Astrocyte of the spinal cord (primary cell): ENCODE measurements around the gene CCDC85C.

Source experiments
- DNase-seq: peaks from one replicate; pipeline ENCODE4 v3.0.0; 2011; ENCODE audit warnings: low read depth, low spot score
- H3K4me3 ChIP-seq: 2 replicates; pipeline ENCODE4 v1.5.1; 2011; ENCODE audit warnings: low read depth, mild to moderate bottlenecking, low read length, moderate library complexity
- in situ Hi-C: cut with HindIII; loops from 2 replicates; pipeline ENCODE4 v1.10.0; 2017; ENCODE audit warnings: low sequenced_read_pairs
- TF ChIP-seq, protein P1 (sequence below): IDR thresholded peaks from 2 replicates; pipeline ENCODE4 v1.5.1; 2012; ENCODE audit warnings: low read depth, mild to moderate bottlenecking, low read length, inconsistent platforms

CCDC85C gene

DNA sequence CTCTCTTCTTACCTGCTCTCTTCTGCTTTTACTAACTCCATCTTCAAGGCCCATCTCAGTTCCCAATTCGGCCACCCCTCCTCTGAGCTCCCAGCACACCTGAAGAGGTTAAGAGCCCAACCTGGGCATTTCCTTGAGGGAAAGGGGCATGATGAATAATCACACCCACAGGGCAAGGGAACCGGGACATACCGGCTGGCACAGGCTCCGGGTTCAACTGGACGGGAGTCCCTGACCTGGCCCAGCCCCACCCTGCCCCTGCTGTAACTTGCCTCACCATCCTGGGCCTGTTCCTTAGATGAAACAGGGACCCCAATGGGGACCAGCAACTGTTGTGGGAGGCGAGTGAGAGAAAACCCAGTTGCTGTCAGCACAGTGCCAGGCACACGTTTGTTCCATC is 8.5 kb downstream of the CCDC85C start:
- no peak overlapping the region for H3K4me3 ChIP-seq
- in situ Hi-C loops: no loop called here
- TF ChIP-seq, protein P1, sequence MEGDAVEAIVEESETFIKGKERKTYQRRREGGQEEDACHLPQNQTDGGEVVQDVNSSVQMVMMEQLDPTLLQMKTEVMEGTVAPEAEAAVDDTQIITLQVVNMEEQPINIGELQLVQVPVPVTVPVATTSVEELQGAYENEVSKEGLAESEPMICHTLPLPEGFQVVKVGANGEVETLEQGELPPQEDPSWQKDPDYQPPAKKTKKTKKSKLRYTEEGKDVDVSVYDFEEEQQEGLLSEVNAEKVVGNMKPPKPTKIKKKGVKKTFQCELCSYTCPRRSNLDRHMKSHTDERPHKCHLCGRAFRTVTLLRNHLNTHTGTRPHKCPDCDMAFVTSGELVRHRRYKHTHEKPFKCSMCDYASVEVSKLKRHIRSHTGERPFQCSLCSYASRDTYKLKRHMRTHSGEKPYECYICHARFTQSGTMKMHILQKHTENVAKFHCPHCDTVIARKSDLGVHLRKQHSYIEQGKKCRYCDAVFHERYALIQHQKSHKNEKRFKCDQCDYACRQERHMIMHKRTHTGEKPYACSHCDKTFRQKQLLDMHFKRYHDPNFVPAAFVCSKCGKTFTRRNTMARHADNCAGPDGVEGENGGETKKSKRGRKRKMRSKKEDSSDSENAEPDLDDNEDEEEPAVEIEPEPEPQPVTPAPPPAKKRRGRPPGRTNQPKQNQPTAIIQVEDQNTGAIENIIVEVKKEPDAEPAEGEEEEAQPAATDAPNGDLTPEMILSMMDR: no peak
- DNase-seq: no peak

- TF ChIP-seq, protein P1: no peak
- in situ Hi-C loops: no loop called here
- no peak for DNase-seq
- no peak overlapping the region for H3K4me3 ChIP-seq
Measured at GRCh38 chr14:99595034-99595433, 9.0 kb downstream of the CCDC85C start.

DNA sequence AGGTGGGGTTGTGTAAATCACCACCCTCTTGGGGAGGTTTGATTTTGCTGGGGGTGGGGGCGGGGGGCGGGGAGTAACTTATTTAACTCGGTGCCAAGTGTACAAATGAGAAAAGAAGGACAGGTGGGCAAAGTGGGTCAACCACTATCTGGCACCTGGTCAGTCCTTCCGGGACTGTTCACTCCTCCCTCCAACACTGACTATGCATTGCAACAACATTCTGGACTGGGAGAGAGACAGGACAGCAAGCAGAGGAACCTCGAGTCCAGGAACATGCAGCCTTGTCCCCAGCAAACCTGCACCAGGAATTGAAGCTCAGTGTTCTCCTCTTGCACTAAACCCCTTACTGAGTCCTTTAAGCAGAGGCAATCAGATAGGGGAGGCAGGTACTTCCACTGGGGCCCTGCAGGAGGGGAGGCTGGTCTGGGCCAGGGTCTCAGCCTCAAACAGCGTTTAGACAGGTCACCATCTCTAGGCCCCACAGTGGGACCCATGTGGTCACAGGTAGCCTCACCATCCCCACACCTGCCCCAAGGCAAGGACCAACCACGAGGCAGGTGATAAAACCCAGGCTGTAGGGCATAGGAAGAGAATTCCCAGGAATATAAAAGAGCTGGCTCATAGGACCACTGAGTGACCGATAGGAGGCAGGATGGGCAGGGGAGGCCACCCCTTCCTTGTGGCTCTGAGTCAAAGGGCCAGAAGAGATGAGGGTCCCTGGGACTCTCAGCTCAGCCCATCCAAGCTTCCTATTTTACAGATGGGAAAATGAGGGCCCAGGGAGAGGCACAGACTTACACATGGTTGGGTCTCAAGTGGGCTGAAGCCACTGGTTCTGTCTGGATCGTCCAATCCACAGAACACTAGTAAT is 9.8 kb downstream of the CCDC85C start:
- TF ChIP-seq, protein P1: no peak
- in situ Hi-C loops: no loop called here
- no peak for DNase-seq
- no peak overlapping the region for H3K4me3 ChIP-seq

GRCh38 chr14:99592933-99593753 is 10.9 kb downstream of the CCDC85C start:
- TF ChIP-seq, protein P1: no peak
- in situ Hi-C loops: no loop called here
- H3K4me3 ChIP-seq: no peak overlapping the region
- no peak for DNase-seq

DNA sequence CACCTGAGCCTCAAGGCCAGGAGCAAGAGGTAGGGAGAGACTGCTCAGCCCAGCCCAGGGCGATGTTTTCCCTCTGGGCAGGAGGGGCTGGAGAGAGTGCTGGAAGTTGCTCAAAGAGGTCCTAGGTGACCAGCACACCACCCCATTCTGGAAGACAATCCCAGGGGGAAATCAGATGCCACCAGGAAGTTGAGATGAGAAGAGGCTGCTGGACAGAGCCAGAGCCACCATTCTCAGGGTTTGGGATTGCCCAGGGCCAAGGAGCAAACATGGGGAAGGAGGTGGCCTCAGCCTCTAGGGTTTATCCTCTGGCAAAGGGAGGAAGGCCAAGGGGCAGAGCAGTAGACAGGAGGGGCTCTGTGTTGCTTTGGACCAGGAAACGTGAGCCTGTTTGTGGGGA is 11.6 kb downstream of the CCDC85C start:
- in situ Hi-C loops: no loop called here
- no peak for DNase-seq
- no peak overlapping the region for H3K4me3 ChIP-seq
- TF ChIP-seq, protein P1: no peak

DNA sequence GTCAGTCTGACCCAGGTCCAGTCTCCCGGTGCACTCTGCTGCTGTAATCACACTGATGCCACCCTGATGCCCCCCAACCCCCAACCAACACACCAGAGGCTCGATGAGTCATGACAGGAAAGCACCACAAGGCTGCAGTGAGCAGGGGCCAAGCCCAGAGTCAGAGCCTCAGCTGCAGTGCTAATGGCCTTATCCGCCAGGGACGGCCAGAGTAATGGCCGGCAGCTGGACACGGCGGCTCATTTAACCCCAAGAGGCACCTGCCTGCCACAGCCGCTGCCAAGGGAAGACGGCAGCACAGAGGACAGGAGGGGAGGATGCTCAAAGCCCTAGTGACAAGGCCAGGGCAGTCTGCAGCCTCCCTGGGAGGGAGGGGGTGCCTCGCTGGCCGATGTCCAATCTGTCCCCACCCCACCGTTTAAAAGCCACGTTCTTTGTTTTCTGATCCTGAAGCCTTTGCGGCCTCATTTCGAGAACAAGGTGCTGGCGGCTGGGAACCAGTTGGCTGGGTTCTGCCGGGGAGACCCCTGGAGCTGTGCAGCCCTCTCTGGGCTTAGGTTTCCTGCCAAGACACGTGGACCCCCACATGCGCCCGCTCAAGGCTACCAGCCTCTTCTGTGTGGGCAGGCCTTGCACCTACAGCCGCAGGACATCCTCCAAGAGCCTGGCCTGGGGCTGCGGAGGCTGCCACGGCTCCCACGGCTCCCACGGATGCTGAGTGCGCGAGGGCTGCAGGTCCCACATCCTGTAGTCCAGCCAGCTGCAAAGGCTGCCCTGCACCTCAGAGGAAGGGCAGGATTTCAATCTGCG is 13.1 kb downstream of the CCDC85C start:
- peak; percentile 58 for DNase-seq
- TF ChIP-seq, protein P1: no peak
- no peak overlapping the region for H3K4me3 ChIP-seq
- in situ Hi-C loops: no loop called here
